SK-N-SH (cell line): ENCODE results near the gene DENND5A. TPM values are rescaled to one million over a fixed set of nuclear protein-coding genes. Genes with fewer than 3 reads are reported as not detected.

ENCODE experiments used
- CTCF ChIA-PET: fragments of 300-600, 350-600 bp; formaldehyde crosslinking; extraction: SDS; loops from one replicate; lab custom pipeline; 2021; lab: Yijun Ruan, JAX
- POLR2A ChIA-PET: fragments of 350-600 bp; sonication (Branson Sonifier 250); formaldehyde crosslinking; extraction: SDS; loops from one replicate; lab custom pipeline; 2020; ENCODE audit warnings: antibody characterized with exemption, inconsistent platforms; lab: Yijun Ruan, JAX
- DNase-seq: peaks from one replicate; pipeline ENCODE4 v3.0.0; 2012
- H2AFZ ChIP-seq: fragments of 200-600 bp; sonication (generic); 2 replicates; pipeline ENCODE4 v1.8.1; 2016; ENCODE audit warnings: antibody characterized with exemption, mild to moderate bottlenecking, low read depth
- H3F3A ChIP-seq: fragments of 200-600 bp; sonication (generic); replicated peaks from 2 replicates; pipeline ENCODE3; 2016; ENCODE audit warnings: antibody characterized with exemption, mild to moderate bottlenecking; ENCODE audit not compliant: insufficient read depth
- H3K27ac ChIP-seq, 2 experiments: fragments of 200-500 bp in 1 of 2; fragments of 200-600 bp in 1 of 2; sonication (Bioruptor generic) in 1 of 2; sonication (generic), shearing (Covaris generic) in 1 of 2; 2 replicates each; pipeline versions ENCODE4 v1.5.1 to v1.6.1; 2014 to 2016; ENCODE audit warnings: low read depth in 2 of 2, inconsistent platforms in 1 of 2, low read length in 1 of 2, mild to moderate bottlenecking in 1 of 2, mixed read lengths in 1 of 2
- H3K27me3 ChIP-seq: fragments of 200-600 bp; sonication (generic), shearing (Covaris generic); 2 replicates; pipeline ENCODE4 v1.6.1; 2016; ENCODE audit warnings: mixed run types; ENCODE audit not compliant: insufficient read depth
- H3K36me3 ChIP-seq, 2 experiments: fragments of 200-500 bp in 1 of 2; fragments of 200-600 bp in 1 of 2; sonication (Bioruptor generic) in 1 of 2; sonication (generic) in 1 of 2; replicated peaks in 1 of 2; 2 replicates each; pipeline versions ENCODE3 to v1.5.1; 2014 to 2016; ENCODE audit warnings: low read length in 1 of 2, mild to moderate bottlenecking in 1 of 2; ENCODE audit not compliant: insufficient read depth in 2 of 2, control insufficient read depth in 1 of 2
- H3K4me1 ChIP-seq, 2 experiments: fragments of 200-500 bp in 1 of 2; fragments of 200-600 bp in 1 of 2; sonication (Bioruptor generic) in 1 of 2; sonication (generic), shearing (Covaris generic) in 1 of 2; 2 replicates each; pipeline versions ENCODE4 v1.5.1 to v1.6.1; 2014 to 2016; ENCODE audit warnings: low read depth in 1 of 2, low read length in 1 of 2, mixed run types in 1 of 2; ENCODE audit not compliant: insufficient read depth in 2 of 2, control insufficient read depth in 1 of 2
- H3K4me2 ChIP-seq: fragments of 200-600 bp; sonication (generic), shearing (Covaris generic); 2 replicates; pipeline ENCODE4 v1.6.1; 2017; ENCODE audit warnings: mixed run types
- H3K4me3 ChIP-seq, 2 experiments: fragments of 200-500 bp in 1 of 2; fragments of 200-600 bp in 1 of 2; sonication (Bioruptor generic) in 1 of 2; sonication (generic), shearing (Covaris generic) in 1 of 2; 2 replicates each; pipeline versions ENCODE4 v1.5.1 to v1.8.1; 2014 to 2016; ENCODE audit warnings: low read depth in 2 of 2, inconsistent platforms in 1 of 2, low read length in 1 of 2, mild to moderate bottlenecking in 1 of 2, mixed read lengths in 1 of 2, moderate library complexity in 1 of 2
- H3K79me2 ChIP-seq: fragments of 200-600 bp; sonication (generic); 2 replicates; pipeline ENCODE4 v1.8.1; 2017; ENCODE audit warnings: mild to moderate bottlenecking; ENCODE audit not compliant: insufficient read depth
- H3K9ac ChIP-seq: fragments of 200-600 bp; sonication (generic); 2 replicates; pipeline ENCODE4 v1.6.1; 2017; ENCODE audit warnings: mixed run types
- H3K9me2 ChIP-seq: fragments of 200-600 bp; sonication (generic); 2 replicates; pipeline ENCODE4 v1.6.1; 2017; ENCODE audit warnings: mixed run types
- H3K9me3 ChIP-seq: fragments of 200-600 bp; sonication (generic); 2 replicates; pipeline ENCODE4 v1.6.1; 2017; ENCODE audit warnings: mixed run types, mild to moderate bottlenecking, moderate library complexity
- H4K20me1 ChIP-seq: fragments of 200-600 bp; sonication (generic); 2 replicates; pipeline ENCODE4 v1.6.1; 2017; ENCODE audit warnings: mild to moderate bottlenecking, mixed run types; ENCODE audit not compliant: insufficient read depth
- ELF1 ChIP-seq: IDR thresholded peaks from 2 replicates; pipeline ENCODE4 v1.4.0; 2012
- EP300 ChIP-seq, 2 experiments: IDR thresholded peaks; 2 replicates each; pipeline versions ENCODE4 v1.4.0 to v1.6.1; 2012; ENCODE audit warnings: borderline replicate concordance in 1 of 2, low read depth in 1 of 2, low read length in 1 of 2
- EZH2phosphoT487 ChIP-seq: fragments of 200-600 bp; sonication (generic); IDR thresholded peaks from 2 replicates; pipeline ENCODE4 v1.6.1; 2017; ENCODE audit warnings: low read depth, mixed run types, mild to moderate bottlenecking, antibody characterized with exemption, moderate library complexity, borderline replicate concordance
- FOSL2 ChIP-seq: IDR thresholded peaks from 2 replicates; pipeline ENCODE4 v1.4.0; 2012; ENCODE audit warnings: low read depth, mild to moderate bottlenecking, moderate library complexity, borderline replicate concordance
- FOXJ3 ChIP-seq: sonication (generic); formaldehyde crosslinking; IDR thresholded peaks from 2 replicates; pipeline ENCODE4 v1.5.1; 2020; ENCODE audit warnings: mild to moderate bottlenecking, missing genetic modification reagents
- FOXM1 ChIP-seq: IDR thresholded peaks from 2 replicates; pipeline ENCODE4 v1.4.0; 2012; ENCODE audit warnings: low read depth, mild to moderate bottlenecking
- GABPA ChIP-seq: IDR thresholded peaks from 2 replicates; pipeline ENCODE4 v1.4.0; 2012; ENCODE audit warnings: low read depth, mild to moderate bottlenecking
- GATA2 ChIP-seq: sonication (generic); formaldehyde crosslinking; IDR thresholded peaks from 2 replicates; pipeline ENCODE4 v1.5.0; 2020; ENCODE audit warnings: mild to moderate bottlenecking, missing genetic modification reagents
- IRF3 ChIP-seq: fragments of 150-350 bp; IDR thresholded peaks from 2 replicates; pipeline ENCODE4 v1.6.1; 2016; ENCODE audit warnings: mild to moderate bottlenecking, low read depth, low read length
- JUND ChIP-seq: IDR thresholded peaks from 2 replicates; pipeline ENCODE4 v1.4.0; 2012
- MAX ChIP-seq: IDR thresholded peaks from 2 replicates; pipeline ENCODE4 v1.4.0; 2012; ENCODE audit warnings: low read depth
- MEF2A ChIP-seq: IDR thresholded peaks from 2 replicates; pipeline ENCODE4 v1.4.0; 2012; ENCODE audit warnings: low read depth, borderline replicate concordance
- NFIC ChIP-seq: IDR thresholded peaks from 2 replicates; pipeline ENCODE4 v1.4.0; 2012; ENCODE audit warnings: borderline replicate concordance
- NRF1 ChIP-seq: IDR thresholded peaks from 2 replicates; pipeline ENCODE4 v1.6.1; 2012; ENCODE audit warnings: low read depth, mild to moderate bottlenecking, low read length
- POLR2AphosphoS5 ChIP-seq: IDR thresholded peaks from 2 replicates; pipeline ENCODE4 v1.6.1; 2012; ENCODE audit warnings: low read depth, low read length
- RAD21 ChIP-seq: IDR thresholded peaks from 2 replicates; pipeline ENCODE4 v1.6.1; 2012; ENCODE audit warnings: mild to moderate bottlenecking, low read length
- RFX5 ChIP-seq: IDR thresholded peaks from 2 replicates; pipeline ENCODE4 v1.6.1; 2012; ENCODE audit warnings: mild to moderate bottlenecking, improper control_type of control experiment, low read length
- SIN3A ChIP-seq: IDR thresholded peaks from 2 replicates; pipeline ENCODE4 v1.6.1; 2012; ENCODE audit warnings: low read depth, mild to moderate bottlenecking, low read length, moderate library complexity, borderline replicate concordance
- TCF12 ChIP-seq: IDR thresholded peaks from 2 replicates; pipeline ENCODE4 v1.4.0; 2012
- TEAD4 ChIP-seq: IDR thresholded peaks from 2 replicates; pipeline ENCODE4 v1.4.0; 2012; ENCODE audit warnings: mild to moderate bottlenecking, borderline replicate concordance; ENCODE audit not compliant: insufficient read depth
- YY1 ChIP-seq: IDR thresholded peaks from 2 replicates; pipeline ENCODE4 v1.4.0; 2012; ENCODE audit warnings: low read depth, mild to moderate bottlenecking
- ZBTB33 ChIP-seq: IDR thresholded peaks from 2 replicates; pipeline ENCODE4 v1.4.0; 2012; ENCODE audit warnings: low read depth, borderline replicate concordance
- WGBS: methylation state at CpG from one replicate; pipeline ENCODE4 v1.1.6; 2017; ENCODE audit warnings: low lambda C conversion rate; 5-methylcytosine and 5-hydroxymethylcytosine counted together
- polyA plus RNA-seq, 3 experiments: library from polyadenylated mRNA; depleted of rRNA; stranded (reverse); fragments of >200 nt; gene quantifications; 2 replicates each; pipeline ENCODE4 v1.2.3, GENCODE V29; 2012
- TF ChIP-seq, protein P1 (sequence below): IDR thresholded peaks from 2 replicates; pipeline ENCODE4 v1.4.0; 2012; ENCODE audit warnings: low read depth, borderline replicate concordance
- TF ChIP-seq, protein P2 (sequence below): fragments of 150-350 bp; IDR thresholded peaks from 2 replicates; pipeline ENCODE4 v1.6.1; 2017; ENCODE audit warnings: antibody characterized with exemption, low read length, low read depth, borderline replicate concordance

Gene DENND5A
- polyA plus RNA-seq, 1 of the 3 experiments (the other 2 are of a cell fraction) = 110 TPM

- CTCF ChIA-PET = interaction anchor here (0.6 to 1.4 kb wide), 2 partner anchors 27 to 95 kb away, joined by 3 read pairs; no protein-coding TSS in a partner anchor
- WGBS = 95% methylated on average over 4 of the region's 4 CpGs
These were observed 109.2 kb downstream of the DENND5A start for GRCh38 chr11:9155930-9156329.

DNA sequence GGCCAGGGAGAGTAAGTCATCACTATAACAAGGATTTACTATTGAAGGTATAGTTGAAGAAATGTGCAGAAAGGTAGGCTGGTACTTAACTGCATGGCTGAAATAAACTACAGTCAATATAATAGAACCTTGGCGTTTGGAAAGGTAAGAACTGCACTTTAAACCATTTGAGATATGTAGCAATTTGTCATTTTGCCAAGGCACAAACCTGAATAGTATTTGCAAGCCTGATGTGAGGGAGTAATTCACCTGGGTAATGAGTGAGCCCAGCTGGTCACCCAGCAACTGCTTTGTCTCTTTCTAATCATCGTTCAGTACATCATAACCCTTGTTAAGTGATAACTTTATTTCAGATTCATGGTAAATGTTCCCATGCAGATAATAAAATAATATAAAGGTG is 111.5 kb downstream of the DENND5A start:
- Histone ChIP-seq H3F3A (no peaks in the 10 kb centered on the region), H3K4me3 (no peak overlapping the region), H3K4me2 (no peak overlapping the region), H3K36me3 (peaks cover 37 to 41% of the 10 kb centered on the region in 2 experiments), H3K4me1 (peaks cover 3 to 15% of the 10 kb centered on the region in 2 experiments; a peak in 2 of 4 replicates), H4K20me1 (peaks cover 1% of the 10 kb centered on the region; the same call in 1 of the 2 replicates), H2AFZ (no peak overlapping the region), H3K27ac (no peak overlapping the region), H3K9me2 (no peaks in the 10 kb centered on the region), H3K9me3 (no peaks in the 10 kb centered on the region), H3K79me2 (peaks cover 6% of the 10 kb centered on the region; the same call in 1 of the 2 replicates), H3K27me3 (no peaks in the 10 kb centered on the region), H3K9ac (no peak overlapping the region)
- DNase-seq = no peak
- POLR2A ChIA-PET = no interaction called here
- CTCF ChIA-PET = interaction anchor here (1.2 to 5.3 kb wide), 3 partner anchors 10 to 22 kb away, joined by 3 to 40 read pairs (median 4); no protein-coding TSS in a partner anchor
- WGBS = 96% methylated on average over 2 of the region's 2 CpGs
- TF ChIP-seq, protein P1, sequence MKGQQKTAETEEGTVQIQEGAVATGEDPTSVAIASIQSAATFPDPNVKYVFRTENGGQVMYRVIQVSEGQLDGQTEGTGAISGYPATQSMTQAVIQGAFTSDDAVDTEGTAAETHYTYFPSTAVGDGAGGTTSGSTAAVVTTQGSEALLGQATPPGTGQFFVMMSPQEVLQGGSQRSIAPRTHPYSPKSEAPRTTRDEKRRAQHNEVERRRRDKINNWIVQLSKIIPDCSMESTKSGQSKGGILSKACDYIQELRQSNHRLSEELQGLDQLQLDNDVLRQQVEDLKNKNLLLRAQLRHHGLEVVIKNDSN = no peak
- no peak for TF ChIP-seq FOXJ3 (CRISPR knock-in tag)
- TF ChIP-seq FOXM1 = no peak
- TF ChIP-seq GATA2 (CRISPR knock-in tag) = no peak
- TF ChIP-seq YY1 = no peak
- TF ChIP-seq RAD21 = no peak
- TF ChIP-seq EZH2phosphoT487 = no peak
- TF ChIP-seq GABPA = no peak
- TF ChIP-seq IRF3 = no peak
- no peak for TF ChIP-seq EP300 (IDR thresholded peaks at IDR 0.05; ENCODE audit: borderline replicate concordance in 1 of 2, low read depth in 1 of 2, low read length in 1 of 2)
- TF ChIP-seq RFX5 = no peak
- no peak for TF ChIP-seq ZBTB33
- TF ChIP-seq MEF2A = no peak
- TF ChIP-seq, protein P2, sequence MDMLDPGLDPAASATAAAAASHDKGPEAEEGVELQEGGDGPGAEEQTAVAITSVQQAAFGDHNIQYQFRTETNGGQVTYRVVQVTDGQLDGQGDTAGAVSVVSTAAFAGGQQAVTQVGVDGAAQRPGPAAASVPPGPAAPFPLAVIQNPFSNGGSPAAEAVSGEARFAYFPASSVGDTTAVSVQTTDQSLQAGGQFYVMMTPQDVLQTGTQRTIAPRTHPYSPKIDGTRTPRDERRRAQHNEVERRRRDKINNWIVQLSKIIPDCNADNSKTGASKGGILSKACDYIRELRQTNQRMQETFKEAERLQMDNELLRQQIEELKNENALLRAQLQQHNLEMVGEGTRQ = no peak
- TF ChIP-seq NRF1 = no peak
- no peak for TF ChIP-seq TCF12
- no peak for TF ChIP-seq POLR2AphosphoS5

More at GRCh38 chr11:9155930-9156329, 109.2 kb downstream of the DENND5A start:
- H3F3A ChIP-seq = peaks cover 22% of the 10 kb centered on the region
- no peak overlapping the region for H3K4me3 ChIP-seq
- peaks cover 6% of the 10 kb centered on the region; the same call in 1 of the 2 replicates for H3K79me2 ChIP-seq
- no peaks in the 10 kb centered on the region for H3K9me3 ChIP-seq
- H3K4me1 ChIP-seq = peaks cover 3 to 35% of the 10 kb centered on the region in 2 experiments; a peak in 3 of 4 replicates
- no peak for DNase-seq
- H3K36me3 ChIP-seq = peaks cover 22 to 30% of the 10 kb centered on the region in 2 experiments
- H3K27ac ChIP-seq = no peak overlapping the region; a peak in 1 of 4 replicates
- no peak overlapping the region for H2AFZ ChIP-seq
- H3K4me2 ChIP-seq = no peak overlapping the region
- TF ChIP-seq TCF12 = no peak
- TF ChIP-seq NFIC = no peak
- no peak for TF ChIP-seq MAX
- no peak for TF ChIP-seq FOSL2
- no peak for TF ChIP-seq NRF1
- TF ChIP-seq TEAD4 = no peak
- TF ChIP-seq ELF1 = no peak
- no peak for TF ChIP-seq JUND
- TF ChIP-seq SIN3A = no peak
- TF ChIP-seq, protein P1 = no peak
- H3K27me3 ChIP-seq = no peaks in the 10 kb centered on the region
- H3K9me2 ChIP-seq = no peaks in the 10 kb centered on the region
- POLR2A ChIA-PET = no interaction called here
- peaks cover 8% of the 10 kb centered on the region; the same call in 1 of the 2 replicates for H4K20me1 ChIP-seq
- H3K9ac ChIP-seq = no peak overlapping the region
